Osteoblast (primary cell): ENCODE results near the gene SLC24A4. TPM values are rescaled to one million over a fixed set of nuclear protein-coding genes. Genes with fewer than 3 reads are reported as not detected.

ENCODE experiments used
- DNase-seq: peaks from one replicate; pipeline ENCODE4 v3.0.0; 2011; ENCODE audit warnings: low spot score, mixed read lengths; ENCODE audit not compliant: insufficient read length; ENCODE audit errors: missing footprints
- H2AFZ ChIP-seq: 2 replicates; pipeline ENCODE4 v1.6.0; 2011; ENCODE audit warnings: mild to moderate bottlenecking, low read length
- H3K27ac ChIP-seq: 2 replicates; pipeline ENCODE4 v1.5.1; 2011; ENCODE audit warnings: mild to moderate bottlenecking, low read depth, low read length, moderate library complexity
- H3K27me3 ChIP-seq: 2 replicates; pipeline ENCODE4 v1.6.0; 2012; ENCODE audit warnings: mild to moderate bottlenecking, control low read depth, inconsistent platforms, low read length, moderate library complexity; ENCODE audit not compliant: insufficient read depth
- H3K36me3 ChIP-seq: 2 replicates; pipeline ENCODE4 v1.5.1; 2011; ENCODE audit warnings: mild to moderate bottlenecking, low read length, control low read depth, moderate library complexity; ENCODE audit not compliant: insufficient read depth
- H3K4me1 ChIP-seq: 2 replicates; pipeline ENCODE4 v1.5.1; 2011; ENCODE audit warnings: mild to moderate bottlenecking, low read length, control low read depth, moderate library complexity; ENCODE audit not compliant: insufficient read depth
- H3K4me2 ChIP-seq: 2 replicates; pipeline ENCODE4 v1.6.0; 2011; ENCODE audit warnings: mild to moderate bottlenecking, low read length; ENCODE audit not compliant: insufficient read depth
- H3K4me3 ChIP-seq: fragments of 200-600 bp; sonication (generic); 3 replicates; pipeline ENCODE4 v1.5.1; 2012; ENCODE audit warnings: mild to moderate bottlenecking, low read length, inconsistent platforms; ENCODE audit not compliant: insufficient read depth
- H3K79me2 ChIP-seq: 2 replicates; pipeline ENCODE4 v1.6.0; 2012; ENCODE audit warnings: mild to moderate bottlenecking, low read length, control low read depth, inconsistent platforms; ENCODE audit not compliant: insufficient read depth
- H3K9me3 ChIP-seq: 2 replicates; pipeline ENCODE4 v1.5.1; 2011; ENCODE audit warnings: low read depth, low read length, control low read depth
- H4K20me1 ChIP-seq: 2 replicates; pipeline ENCODE4 v1.6.0; 2012; ENCODE audit warnings: mild to moderate bottlenecking, low read length, control low read depth; ENCODE audit not compliant: insufficient read depth
- CTCF ChIP-seq: IDR thresholded peaks from 2 replicates; pipeline ENCODE4 v1.5.1; 2011; ENCODE audit warnings: mild to moderate bottlenecking, low read depth, low read length, moderate library complexity; ENCODE audit errors: extremely low read depth
- total RNA-seq: library from RNA; depleted of rRNA; stranded (reverse); fragments of >200 nt; gene quantifications from 2 replicates; pipeline ENCODE4 v1.2.3, GENCODE V29; 2012

The SLC24A4 gene
- total RNA-seq, 1 donor: under 0.01 TPM

- Histone ChIP-seq H3K4me2 (peak overlapping the region; percentile 53), H3K4me3 (no peak overlapping the region), H3K27ac (peak overlapping the region; percentile 52), H3K4me1 (peaks cover 24% of the 10 kb centered on the region), H3K27me3 (no peaks in the 10 kb centered on the region), H3K9me3 (no peaks in the 10 kb centered on the region), H4K20me1 (no peaks in the 10 kb centered on the region), H3K36me3 (no peaks in the 10 kb centered on the region), H3K79me2 (no peaks in the 10 kb centered on the region), H2AFZ (no peak overlapping the region)
- no peak for TF ChIP-seq CTCF
- no peak for DNase-seq
Measured at GRCh38 chr14:92473969-92474535, 151.1 kb downstream of the SLC24A4 start.

GRCh38 chr14:92475037-92475436 lies 152.1 kb downstream of the SLC24A4 start:
- Histone ChIP-seq H3K27ac (no peak overlapping the region), H2AFZ (no peak overlapping the region), H3K9me3 (no peaks in the 10 kb centered on the region), H3K27me3 (no peaks in the 10 kb centered on the region), H3K79me2 (no peaks in the 10 kb centered on the region), H3K4me3 (no peak overlapping the region), H4K20me1 (no peaks in the 10 kb centered on the region), H3K4me2 (no peak overlapping the region), H3K36me3 (no peaks in the 10 kb centered on the region), H3K4me1 (peaks cover 24% of the 10 kb centered on the region)
- no peak for TF ChIP-seq CTCF
- no peak for DNase-seq

GRCh38 chr14:92475451-92476187 lies 152.7 kb downstream of the SLC24A4 start:
- H3K36me3 ChIP-seq: no peaks in the 10 kb centered on the region
- H3K27ac ChIP-seq: no peak overlapping the region
- H3K4me3 ChIP-seq: no peak overlapping the region
- no peak for TF ChIP-seq CTCF
- H2AFZ ChIP-seq: peak overlapping the region; percentile 7
- H4K20me1 ChIP-seq: no peaks in the 10 kb centered on the region
- H3K79me2 ChIP-seq: no peaks in the 10 kb centered on the region
- no peak overlapping the region for H3K4me2 ChIP-seq
- H3K4me1 ChIP-seq: peaks cover 24% of the 10 kb centered on the region
- H3K27me3 ChIP-seq: no peaks in the 10 kb centered on the region
- no peak for DNase-seq
- no peaks in the 10 kb centered on the region for H3K9me3 ChIP-seq

GRCh38 chr14:92480856-92481255 lies 157.9 kb downstream of the SLC24A4 start:
- peak; percentile 44 for DNase-seq
- no peaks in the 10 kb centered on the region for H4K20me1 ChIP-seq
- no peak overlapping the region for H3K4me2 ChIP-seq
- no peak overlapping the region for H2AFZ ChIP-seq
- no peaks in the 10 kb centered on the region for H3K79me2 ChIP-seq
- no peaks in the 10 kb centered on the region for H3K9me3 ChIP-seq
- H3K4me3 ChIP-seq: no peak overlapping the region
- H3K27me3 ChIP-seq: peaks cover 10% of the 10 kb centered on the region
- no peaks in the 10 kb centered on the region for H3K36me3 ChIP-seq
- no peak overlapping the region for H3K27ac ChIP-seq
- peaks cover 4% of the 10 kb centered on the region for H3K4me1 ChIP-seq
- TF ChIP-seq CTCF: no peak
